HL-60 (cell line): ENCODE results near the gene NLGN1.

Experiments
- DNase-seq, 2 experiments: peaks; one replicate each; pipeline ENCODE4 v3.0.0-alpha.2; 2010 to 2020; ENCODE audit warnings: low read depth in 1 of 2, low spot score in 1 of 2
- H3K27ac ChIP-seq: fragments of 250-450 bp; sonication (Bioruptor Pico); replicated peaks from 2 replicates; pipeline ENCODE4 v1.5.1; 2020; ENCODE audit warnings: mild to moderate bottlenecking, moderate library complexity
- H3K27me3 ChIP-seq: fragments of 250-450 bp; sonication (Bioruptor Pico); 2 replicates; pipeline ENCODE4 v1.5.1; 2021; ENCODE audit warnings: mild to moderate bottlenecking, moderate library complexity; ENCODE audit not compliant: insufficient read depth, poor library complexity, severe bottlenecking
- H3K4me3 ChIP-seq: replicated peaks from 2 replicates; pipeline ENCODE4 v1.5.1; 2011; ENCODE audit warnings: mild to moderate bottlenecking, control low read depth, low read length; ENCODE audit not compliant: insufficient read depth
- CTCF ChIP-seq: IDR thresholded peaks from one replicate; pipeline ENCODE4 v1.5.1; 2011; ENCODE audit warnings: low read length, control low read depth, inconsistent platforms; ENCODE audit not compliant: insufficient read depth
- GABPA ChIP-seq: IDR thresholded peaks from 2 replicates; pipeline ENCODE4 v1.6.1; 2012; ENCODE audit warnings: low read depth
- POLR2AphosphoS5 ChIP-seq: IDR thresholded peaks from 2 replicates; pipeline ENCODE4 v1.6.1; 2012; ENCODE audit warnings: low read depth
- SPI1 ChIP-seq: IDR thresholded peaks from 2 replicates; pipeline ENCODE4 v1.6.1; 2012; ENCODE audit warnings: low read depth, mild to moderate bottlenecking, borderline replicate concordance
- TF ChIP-seq, protein P1 (sequence below): IDR thresholded peaks from 2 replicates; pipeline ENCODE4 v1.6.1; 2012; ENCODE audit warnings: low read depth; ENCODE audit not compliant: insufficient replicate concordance

The NLGN1 gene

DNA sequence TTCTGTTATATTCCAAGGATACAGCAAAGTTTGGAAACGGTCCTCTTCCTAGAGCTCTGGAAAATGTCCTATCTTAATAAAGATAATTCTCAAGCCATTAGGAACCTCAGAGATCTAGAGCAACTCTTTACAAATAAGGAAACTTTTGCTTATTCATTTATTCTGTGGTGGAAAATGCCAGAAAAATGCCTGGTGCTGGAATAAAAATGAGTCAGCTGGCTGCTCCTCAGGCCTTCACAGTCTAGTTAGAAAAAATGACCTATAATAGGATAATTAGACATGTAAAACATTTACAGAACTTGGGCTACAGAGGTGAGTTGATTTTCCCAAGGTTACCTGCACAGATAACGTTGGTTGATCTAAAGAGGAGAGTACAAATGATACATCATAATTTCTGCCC is 372.5 kb downstream of the NLGN1 start:
- H3K4me3 ChIP-seq: no peak overlapping the region
- TF ChIP-seq CTCF: no peak
- TF ChIP-seq, protein P1, sequence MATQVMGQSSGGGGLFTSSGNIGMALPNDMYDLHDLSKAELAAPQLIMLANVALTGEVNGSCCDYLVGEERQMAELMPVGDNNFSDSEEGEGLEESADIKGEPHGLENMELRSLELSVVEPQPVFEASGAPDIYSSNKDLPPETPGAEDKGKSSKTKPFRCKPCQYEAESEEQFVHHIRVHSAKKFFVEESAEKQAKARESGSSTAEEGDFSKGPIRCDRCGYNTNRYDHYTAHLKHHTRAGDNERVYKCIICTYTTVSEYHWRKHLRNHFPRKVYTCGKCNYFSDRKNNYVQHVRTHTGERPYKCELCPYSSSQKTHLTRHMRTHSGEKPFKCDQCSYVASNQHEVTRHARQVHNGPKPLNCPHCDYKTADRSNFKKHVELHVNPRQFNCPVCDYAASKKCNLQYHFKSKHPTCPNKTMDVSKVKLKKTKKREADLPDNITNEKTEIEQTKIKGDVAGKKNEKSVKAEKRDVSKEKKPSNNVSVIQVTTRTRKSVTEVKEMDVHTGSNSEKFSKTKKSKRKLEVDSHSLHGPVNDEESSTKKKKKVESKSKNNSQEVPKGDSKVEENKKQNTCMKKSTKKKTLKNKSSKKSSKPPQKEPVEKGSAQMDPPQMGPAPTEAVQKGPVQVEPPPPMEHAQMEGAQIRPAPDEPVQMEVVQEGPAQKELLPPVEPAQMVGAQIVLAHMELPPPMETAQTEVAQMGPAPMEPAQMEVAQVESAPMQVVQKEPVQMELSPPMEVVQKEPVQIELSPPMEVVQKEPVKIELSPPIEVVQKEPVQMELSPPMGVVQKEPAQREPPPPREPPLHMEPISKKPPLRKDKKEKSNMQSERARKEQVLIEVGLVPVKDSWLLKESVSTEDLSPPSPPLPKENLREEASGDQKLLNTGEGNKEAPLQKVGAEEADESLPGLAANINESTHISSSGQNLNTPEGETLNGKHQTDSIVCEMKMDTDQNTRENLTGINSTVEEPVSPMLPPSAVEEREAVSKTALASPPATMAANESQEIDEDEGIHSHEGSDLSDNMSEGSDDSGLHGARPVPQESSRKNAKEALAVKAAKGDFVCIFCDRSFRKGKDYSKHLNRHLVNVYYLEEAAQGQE: no peak
- TF ChIP-seq SPI1: no peak
- TF ChIP-seq POLR2AphosphoS5: no peak
- no peak for TF ChIP-seq GABPA
- no peak for DNase-seq
- no peak overlapping the region for H3K27ac ChIP-seq
- H3K27me3 ChIP-seq: no peaks in the 10 kb centered on the region

DNA sequence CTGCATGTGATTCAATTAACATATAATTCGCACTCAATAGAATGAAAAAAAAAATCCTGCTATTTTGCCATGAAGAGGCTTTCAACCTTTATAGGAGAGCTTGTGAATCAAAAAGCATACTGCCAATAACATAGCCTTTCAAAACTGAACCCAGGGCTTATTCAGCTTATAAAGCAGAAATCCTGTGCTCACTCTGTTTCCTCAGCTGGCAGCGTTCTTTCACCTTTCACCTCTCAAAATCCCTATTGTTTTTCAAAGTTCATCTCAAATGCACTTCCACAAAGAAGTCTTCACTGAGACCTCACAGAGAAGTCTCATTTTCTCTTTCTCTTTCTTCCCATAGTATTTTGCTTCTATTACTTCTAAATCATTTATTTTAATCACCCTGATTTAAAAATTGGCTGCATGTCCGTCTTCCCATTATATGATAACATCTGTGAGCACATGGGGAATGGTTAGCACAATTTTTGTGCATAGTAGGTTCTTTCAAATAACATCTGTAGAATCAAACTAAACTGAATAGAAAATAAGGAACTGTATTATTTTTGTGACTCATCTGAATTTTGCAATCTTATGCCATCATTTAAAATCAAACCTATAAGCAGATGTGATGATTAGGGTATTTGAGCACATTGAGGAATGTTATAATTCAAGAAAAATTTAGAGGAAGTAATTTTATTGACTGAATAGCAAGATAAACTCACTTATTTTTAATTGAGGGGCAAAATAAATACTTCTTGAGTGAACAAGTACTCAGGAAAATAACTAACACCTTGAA is 373.4 kb downstream of the NLGN1 start:
- Histone ChIP-seq H3K4me3 (no peak overlapping the region), H3K27ac (no peak overlapping the region), H3K27me3 (no peaks in the 10 kb centered on the region)
- no peak for DNase-seq
- TF ChIP-seq, protein P1: no peak
- TF ChIP-seq CTCF (no peak), SPI1 (no peak), POLR2AphosphoS5 (no peak), GABPA (no peak)

DNA sequence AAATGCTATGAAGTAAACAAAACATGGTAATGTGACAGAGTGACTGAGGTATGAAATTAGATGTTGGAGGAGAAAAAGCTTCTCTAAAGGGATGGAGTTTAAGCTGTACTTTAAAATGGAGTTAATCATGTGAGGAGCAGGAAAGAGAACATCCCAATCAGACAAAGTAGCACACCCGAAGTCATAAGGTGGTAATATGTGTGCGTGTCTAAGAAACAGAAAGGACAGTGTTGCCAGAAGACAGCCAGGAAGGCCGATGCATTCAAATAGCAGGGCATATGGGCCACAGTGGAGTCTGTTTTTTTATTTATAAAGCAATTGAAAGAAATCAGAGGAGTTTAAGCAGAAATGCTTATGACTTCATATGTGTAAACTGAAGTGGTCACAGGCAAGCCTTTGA is 376.3 kb downstream of the NLGN1 start:
- no peaks in the 10 kb centered on the region for H3K27me3 ChIP-seq
- TF ChIP-seq POLR2AphosphoS5: no peak
- TF ChIP-seq, protein P1: no peak
- TF ChIP-seq CTCF: no peak
- no peak for TF ChIP-seq SPI1
- TF ChIP-seq GABPA: no peak
- H3K27ac ChIP-seq: no peak overlapping the region
- H3K4me3 ChIP-seq: no peak overlapping the region
- DNase-seq: no peak
